Measurements from ENCODE around the gene NEK10.
"Not testable (repeated sequence)": the region's sequence is repeated elsewhere in the genome, so short reads cannot be mapped to it uniquely, and the experiment has no call there.

NEK10 gene

GRCh38 chr3:27312044-27312668 is 57.0 kb downstream of the NEK10 start:
- no peaks in the 10 kb centered on the region for H3K4me1 ChIP-seq (ENCODE audit: control insufficient read depth, insufficient read depth, low read length)
- no peaks in the 10 kb centered on the region for H3K27me3 ChIP-seq (ENCODE audit: control insufficient read depth, insufficient read depth, low read length)
- no peak overlapping the region for H3K4me3 ChIP-seq (ENCODE audit: low read length)
- WGBS (ENCODE audit: insufficient coverage, insufficient read length) = no CpG with 5 or more reads among the region's 5 CpGs
- DNase-seq (ENCODE audit: low read depth, low spot score) = peak; percentile 60
- H3K27ac ChIP-seq (ENCODE audit: low read length) = no peak overlapping the region
- no peaks in the 10 kb centered on the region for H3K36me3 ChIP-seq (ENCODE audit: control insufficient read depth, insufficient read depth, low read length)
- no peaks in the 10 kb centered on the region; the same call in 1 of the 2 replicates for H3K9me3 ChIP-seq (ENCODE audit: control insufficient read depth, insufficient read depth, low read length)

- H3K27ac ChIP-seq (ENCODE audit: low read length) = no peak overlapping the region
- H3K27me3 ChIP-seq (ENCODE audit: control insufficient read depth, insufficient read depth, low read length) = no peaks in the 10 kb centered on the region
- no peaks in the 10 kb centered on the region for H3K36me3 ChIP-seq (ENCODE audit: control insufficient read depth, insufficient read depth, low read length)
- H3K4me1 ChIP-seq (ENCODE audit: control insufficient read depth, insufficient read depth, low read length) = no peaks in the 10 kb centered on the region
- no peak for DNase-seq (ENCODE audit: low read depth, low spot score)
- WGBS (ENCODE audit: insufficient coverage, insufficient read length) = no CpG with 5 or more reads among the region's 5 CpGs
- H3K4me3 ChIP-seq (ENCODE audit: low read length) = no peak overlapping the region
- H3K9me3 ChIP-seq (ENCODE audit: control insufficient read depth, insufficient read depth, low read length) = no peaks in the 10 kb centered on the region; the same call in 1 of the 2 replicates
Observed at GRCh38 chr3:27311400-27311799, 57.8 kb downstream of the NEK10 start.

- H3K9me3 ChIP-seq (ENCODE audit: control insufficient read depth, insufficient read depth, low read length) = no peaks in the 10 kb centered on the region; the same call in 1 of the 2 replicates
- H3K27ac ChIP-seq (ENCODE audit: low read length) = no peak overlapping the region
- WGBS (ENCODE audit: insufficient coverage, insufficient read length) = no CpG with 5 or more reads among the region's 2 CpGs
- DNase-seq (ENCODE audit: low read depth, low spot score) = no peak
- no peaks in the 10 kb centered on the region for H3K4me1 ChIP-seq (ENCODE audit: control insufficient read depth, insufficient read depth, low read length)
- no peaks in the 10 kb centered on the region for H3K27me3 ChIP-seq (ENCODE audit: control insufficient read depth, insufficient read depth, low read length)
- H3K4me3 ChIP-seq (ENCODE audit: low read length) = no peak overlapping the region
- H3K36me3 ChIP-seq (ENCODE audit: control insufficient read depth, insufficient read depth, low read length) = no peaks in the 10 kb centered on the region
Observed at GRCh38 chr3:27310688-27311087, 58.5 kb downstream of the NEK10 start.

GRCh38 chr3:27307566-27307965 is 61.6 kb downstream of the NEK10 start:
- no peaks in the 10 kb centered on the region for H3K4me1 ChIP-seq (ENCODE audit: control insufficient read depth, insufficient read depth, low read length)
- H3K36me3 ChIP-seq (ENCODE audit: control insufficient read depth, insufficient read depth, low read length) = no peaks in the 10 kb centered on the region
- H3K9me3 ChIP-seq (ENCODE audit: control insufficient read depth, insufficient read depth, low read length) = no peaks in the 10 kb centered on the region; the same call in 1 of the 2 replicates
- WGBS (ENCODE audit: insufficient coverage, insufficient read length) = no CpG with 5 or more reads among the region's 1 CpG
- no peaks in the 10 kb centered on the region for H3K27me3 ChIP-seq (ENCODE audit: control insufficient read depth, insufficient read depth, low read length)
- H3K4me3 ChIP-seq (ENCODE audit: low read length) = no peak overlapping the region
- no peak for DNase-seq (ENCODE audit: low read depth, low spot score)
- no peak overlapping the region for H3K27ac ChIP-seq (ENCODE audit: low read length)

GRCh38 chr3:27302891-27303290 is 66.3 kb downstream of the NEK10 start:
- no peak overlapping the region for H3K4me3 ChIP-seq (ENCODE audit: low read length)
- no peak for DNase-seq (ENCODE audit: low read depth, low spot score)
- no peak overlapping the region for H3K27ac ChIP-seq (ENCODE audit: low read length)
- WGBS (ENCODE audit: insufficient coverage, insufficient read length) = no CpG with 5 or more reads among the region's 1 CpG
- H3K4me1 ChIP-seq (ENCODE audit: control insufficient read depth, insufficient read depth, low read length) = no peaks in the 10 kb centered on the region
- no peaks in the 10 kb centered on the region for H3K36me3 ChIP-seq (ENCODE audit: control insufficient read depth, insufficient read depth, low read length)
- peaks cover 2% of the 10 kb centered on the region; the same call in 1 of the 2 replicates for H3K9me3 ChIP-seq (ENCODE audit: control insufficient read depth, insufficient read depth, low read length)
- no peaks in the 10 kb centered on the region for H3K27me3 ChIP-seq (ENCODE audit: control insufficient read depth, insufficient read depth, low read length)

- DNase-seq (ENCODE audit: low read depth, low spot score); H3K36me3 ChIP-seq (ENCODE audit: control insufficient read depth, insufficient read depth, low read length); H3K4me3 ChIP-seq (ENCODE audit: low read length); H3K9me3 ChIP-seq (ENCODE audit: control insufficient read depth, insufficient read depth, low read length); H3K4me1 ChIP-seq (ENCODE audit: control insufficient read depth, insufficient read depth, low read length); H3K27me3 ChIP-seq (ENCODE audit: control insufficient read depth, insufficient read depth, low read length); H3K27ac ChIP-seq (ENCODE audit: low read length): not testable (repeated sequence)
- no CpG with 5 or more reads among the region's 2 CpGs for WGBS (ENCODE audit: insufficient coverage, insufficient read length)
Observed at GRCh38 chr3:27298981-27299380, 70.2 kb downstream of the NEK10 start.

GRCh38 chr3:27293939-27294338 is 75.2 kb downstream of the NEK10 start:
- H3K27ac ChIP-seq (ENCODE audit: low read length) = no peak overlapping the region
- H3K36me3 ChIP-seq (ENCODE audit: control insufficient read depth, insufficient read depth, low read length) = no peaks in the 10 kb centered on the region
- H3K27me3 ChIP-seq (ENCODE audit: control insufficient read depth, insufficient read depth, low read length) = no peaks in the 10 kb centered on the region
- WGBS (ENCODE audit: insufficient coverage, insufficient read length) = no CpG with 5 or more reads among the region's 3 CpGs
- no peaks in the 10 kb centered on the region for H3K4me1 ChIP-seq (ENCODE audit: control insufficient read depth, insufficient read depth, low read length)
- DNase-seq (ENCODE audit: low read depth, low spot score) = no peak
- no peak overlapping the region for H3K4me3 ChIP-seq (ENCODE audit: low read length)
- H3K9me3 ChIP-seq (ENCODE audit: control insufficient read depth, insufficient read depth, low read length) = no peaks in the 10 kb centered on the region

GRCh38 chr3:27290760-27291159 is 78.4 kb downstream of the NEK10 start:
- no peaks in the 10 kb centered on the region for H3K36me3 ChIP-seq (ENCODE audit: control insufficient read depth, insufficient read depth, low read length)
- H3K4me3 ChIP-seq (ENCODE audit: low read length) = no peak overlapping the region
- H3K27me3 ChIP-seq (ENCODE audit: control insufficient read depth, insufficient read depth, low read length) = no peaks in the 10 kb centered on the region
- H3K9me3 ChIP-seq (ENCODE audit: control insufficient read depth, insufficient read depth, low read length) = no peaks in the 10 kb centered on the region
- H3K27ac ChIP-seq (ENCODE audit: low read length) = no peak overlapping the region
- no peaks in the 10 kb centered on the region for H3K4me1 ChIP-seq (ENCODE audit: control insufficient read depth, insufficient read depth, low read length)
- no peak for DNase-seq (ENCODE audit: low read depth, low spot score)

- DNase-seq (ENCODE audit: low read depth, low spot score) = no peak
- Histone ChIP-seq H3K4me1 (ENCODE audit: control insufficient read depth, insufficient read depth, low read length) (no peaks in the 10 kb centered on the region), H3K9me3 (ENCODE audit: control insufficient read depth, insufficient read depth, low read length) (no peaks in the 10 kb centered on the region), H3K36me3 (ENCODE audit: control insufficient read depth, insufficient read depth, low read length) (no peaks in the 10 kb centered on the region), H3K4me3 (ENCODE audit: low read length) (no peak overlapping the region), H3K27me3 (ENCODE audit: control insufficient read depth, insufficient read depth, low read length) (no peaks in the 10 kb centered on the region), H3K27ac (ENCODE audit: low read length) (no peak overlapping the region)
- no CpG with 5 or more reads among the region's 3 CpGs for WGBS (ENCODE audit: insufficient coverage, insufficient read length)
Observed at GRCh38 chr3:27289769-27290413, 79.3 kb downstream of the NEK10 start.

GRCh38 chr3:27287052-27287451 is 82.1 kb downstream of the NEK10 start:
- no peaks in the 10 kb centered on the region for H3K27me3 ChIP-seq (ENCODE audit: control insufficient read depth, insufficient read depth, low read length)
- H3K4me1 ChIP-seq (ENCODE audit: control insufficient read depth, insufficient read depth, low read length) = no peaks in the 10 kb centered on the region
- H3K27ac ChIP-seq (ENCODE audit: low read length) = no peak overlapping the region
- no peak overlapping the region for H3K4me3 ChIP-seq (ENCODE audit: low read length)
- no peaks in the 10 kb centered on the region for H3K36me3 ChIP-seq (ENCODE audit: control insufficient read depth, insufficient read depth, low read length)
- no peak for DNase-seq (ENCODE audit: low read depth, low spot score)
- no CpG with 5 or more reads among the region's 2 CpGs for WGBS (ENCODE audit: insufficient coverage, insufficient read length)
- no peaks in the 10 kb centered on the region for H3K9me3 ChIP-seq (ENCODE audit: control insufficient read depth, insufficient read depth, low read length)

GRCh38 chr3:27286467-27286866 is 82.7 kb downstream of the NEK10 start:
- not testable (repeated sequence) for H3K4me3 ChIP-seq (ENCODE audit: low read length); H3K27ac ChIP-seq (ENCODE audit: low read length); H3K36me3 ChIP-seq (ENCODE audit: control insufficient read depth, insufficient read depth, low read length); H3K4me1 ChIP-seq (ENCODE audit: control insufficient read depth, insufficient read depth, low read length); H3K27me3 ChIP-seq (ENCODE audit: control insufficient read depth, insufficient read depth, low read length); H3K9me3 ChIP-seq (ENCODE audit: control insufficient read depth, insufficient read depth, low read length); DNase-seq (ENCODE audit: low read depth, low spot score)
- WGBS (ENCODE audit: insufficient coverage, insufficient read length) = no CpG with 5 or more reads among the region's 10 CpGs
